HTERT RPE-1 (cell line): ENCODE measurements around the gene BTBD3.

Source experiments
- in situ Hi-C: fragments of 300-500 bp; cut with MboI; formaldehyde crosslinking; loops from 4 replicates; pipeline ENCODE4 v1.14.3; 2020; ENCODE audit warnings: low sequenced_read_pairs

The BTBD3 gene

DNA sequence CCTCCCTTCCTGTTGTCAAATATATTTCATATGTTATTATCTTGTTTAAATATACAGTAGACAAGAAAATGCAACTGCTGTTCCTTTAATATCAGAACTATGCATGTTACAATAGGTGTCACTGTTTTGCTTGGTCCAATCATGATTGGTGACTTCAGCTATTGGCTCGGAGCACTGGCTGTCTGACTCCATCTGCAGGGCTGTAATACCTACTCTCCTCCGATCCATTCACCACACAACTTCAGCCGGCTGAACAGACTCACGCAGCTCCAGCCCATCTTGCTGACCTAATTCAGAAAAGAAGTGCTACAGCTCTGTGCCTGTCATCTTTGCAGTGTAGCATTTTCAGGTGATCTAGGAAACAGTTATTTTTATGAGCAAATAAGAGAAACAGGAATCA lies at the start of gene BTBD3:
TSS of gene BTBD3 (plus strand) at position 231 of the 400 bp plus-strand sequence. CDS start 383 bp downstream, outside the sequence.
- in situ Hi-C loops = no loop called here

DNA sequence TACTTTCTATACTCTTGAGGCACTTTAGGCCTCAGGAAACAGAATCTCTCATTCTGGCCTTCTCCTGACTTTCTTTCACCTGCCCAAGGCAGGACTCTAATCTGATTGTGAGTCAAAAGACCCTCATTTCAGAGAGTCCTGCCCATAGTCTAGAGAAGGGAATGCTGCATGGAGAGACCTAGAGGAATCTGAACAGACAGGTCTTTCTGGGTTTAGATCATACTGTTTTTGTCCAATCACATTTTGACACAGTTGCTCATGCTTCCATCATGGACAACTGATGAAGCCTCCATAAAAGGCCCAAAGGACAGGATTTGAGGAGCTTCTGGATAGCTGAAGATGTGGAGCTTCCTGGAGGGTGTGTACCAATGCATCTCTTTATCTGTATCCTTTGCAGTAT lies 48.1 kb upstream of the BTBD3 start:
- in situ Hi-C loops = no loop called here

DNA sequence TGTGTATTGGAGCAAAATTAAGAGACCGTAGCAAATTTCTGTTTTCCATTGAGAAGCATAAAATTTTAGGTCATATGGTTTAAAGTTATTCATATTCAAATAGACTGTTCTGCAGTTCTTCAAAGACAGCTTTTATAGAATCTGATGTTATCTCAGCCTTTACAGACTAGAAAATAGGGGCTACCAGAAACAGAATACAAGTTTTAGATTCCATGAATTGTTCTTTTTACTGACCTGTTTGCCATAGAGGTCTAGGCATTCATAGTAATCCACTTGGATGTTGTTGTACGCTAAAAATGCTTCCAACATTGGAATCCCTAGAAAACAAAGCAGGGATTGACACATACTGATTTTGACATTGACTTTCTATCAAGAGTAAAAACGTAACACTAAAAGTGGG lies 47.3 kb upstream of the BTBD3 start:
- in situ Hi-C loops = no loop called here

DNA sequence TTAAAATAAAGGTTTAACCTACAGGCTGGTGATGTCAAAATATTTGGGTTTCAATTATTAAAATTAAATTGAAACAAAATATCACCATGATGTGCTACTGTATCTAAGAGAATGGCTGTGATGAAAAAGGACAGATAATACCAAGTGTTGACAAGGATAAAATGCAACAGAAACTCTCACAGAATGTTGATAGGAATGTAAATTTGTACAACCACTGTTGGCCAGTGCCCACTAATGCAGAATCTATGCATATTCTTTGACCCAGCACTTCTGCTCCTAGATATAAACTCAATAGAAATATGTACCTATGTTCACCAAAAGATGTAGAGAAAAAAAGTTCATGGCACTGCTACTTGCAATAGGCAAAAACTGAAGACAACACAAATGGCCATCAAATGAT lies 41.1 kb upstream of the BTBD3 start:
- in situ Hi-C loops = no loop called here

DNA sequence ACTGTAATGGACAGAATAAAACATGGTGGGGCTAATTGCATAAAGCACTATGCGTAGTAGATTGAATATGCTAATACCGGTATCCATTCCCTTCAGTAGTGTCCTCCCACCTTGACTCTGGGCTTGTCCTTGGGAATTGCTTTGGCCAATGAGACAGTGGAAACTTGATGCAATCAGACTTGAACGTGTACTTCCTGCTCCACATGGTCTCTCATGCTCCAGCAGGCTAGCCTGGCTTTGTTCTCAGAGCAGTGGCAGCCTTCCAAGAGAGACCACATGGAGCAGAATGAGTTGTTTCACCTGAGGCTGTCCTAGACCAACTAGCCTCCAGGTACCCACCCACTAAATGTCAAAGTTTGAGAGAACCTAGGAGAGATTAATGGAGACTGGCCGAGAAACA lies 37.0 kb upstream of the BTBD3 start:
- in situ Hi-C loops = no loop called here

DNA sequence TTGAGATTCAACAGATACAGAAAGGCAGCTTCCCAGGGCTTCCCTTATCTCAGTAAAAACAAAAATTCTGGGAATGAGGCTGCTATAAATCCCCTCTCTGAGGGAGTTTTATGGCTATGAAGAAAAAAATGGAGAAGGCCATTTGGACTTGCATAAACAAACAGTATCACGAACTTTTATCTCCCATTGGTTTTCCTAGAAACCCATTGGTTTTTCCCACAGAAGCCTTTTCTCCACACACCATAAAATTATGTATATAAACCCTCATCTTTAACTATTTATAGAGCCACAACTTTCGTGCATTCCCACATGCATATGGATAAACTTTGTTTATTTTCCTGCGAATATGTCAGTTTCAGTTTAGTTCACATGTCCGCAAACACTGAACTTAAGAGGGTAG lies 36.2 kb upstream of the BTBD3 start:
- in situ Hi-C loops = no loop called here

DNA sequence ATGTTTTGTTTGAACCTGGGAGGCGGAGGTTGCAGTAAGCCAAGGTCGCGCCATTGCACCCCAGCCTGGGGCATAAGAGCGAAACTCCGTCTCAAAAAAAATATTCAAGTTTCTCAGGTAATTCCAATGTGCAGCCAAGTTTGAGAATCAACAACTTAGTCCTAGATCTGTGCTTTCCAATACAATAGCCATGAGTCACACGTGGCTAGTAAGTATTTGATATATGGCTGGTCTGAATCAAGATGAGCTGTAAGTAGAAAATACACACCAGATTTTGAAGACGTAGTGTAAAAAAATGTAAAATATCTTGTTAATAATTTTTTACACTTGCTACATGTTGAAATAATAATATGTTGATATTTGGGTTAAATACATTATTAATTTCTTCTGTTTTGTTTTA lies 35.0 kb upstream of the BTBD3 start:
- in situ Hi-C loops = no loop called here

DNA sequence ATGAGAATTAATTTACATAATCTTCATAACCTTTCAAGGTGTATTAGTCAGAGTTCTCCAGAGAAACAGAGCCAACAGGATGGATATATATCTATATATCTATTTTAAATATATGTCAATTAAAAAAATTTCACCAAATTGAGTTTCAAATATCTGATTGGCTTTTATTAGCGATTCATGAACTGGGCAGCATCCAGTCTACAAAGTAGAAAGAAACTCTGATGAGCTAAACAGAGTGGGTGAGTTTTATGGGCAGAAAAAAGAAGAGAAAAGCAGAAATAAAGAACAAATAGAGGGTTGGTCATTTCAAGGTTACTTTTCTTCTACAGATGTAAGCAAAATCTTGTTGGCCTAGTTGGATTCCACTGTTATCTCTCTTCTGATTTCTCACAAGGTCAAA lies 29.0 kb upstream of the BTBD3 start:
- in situ Hi-C loops = no loop called here

DNA sequence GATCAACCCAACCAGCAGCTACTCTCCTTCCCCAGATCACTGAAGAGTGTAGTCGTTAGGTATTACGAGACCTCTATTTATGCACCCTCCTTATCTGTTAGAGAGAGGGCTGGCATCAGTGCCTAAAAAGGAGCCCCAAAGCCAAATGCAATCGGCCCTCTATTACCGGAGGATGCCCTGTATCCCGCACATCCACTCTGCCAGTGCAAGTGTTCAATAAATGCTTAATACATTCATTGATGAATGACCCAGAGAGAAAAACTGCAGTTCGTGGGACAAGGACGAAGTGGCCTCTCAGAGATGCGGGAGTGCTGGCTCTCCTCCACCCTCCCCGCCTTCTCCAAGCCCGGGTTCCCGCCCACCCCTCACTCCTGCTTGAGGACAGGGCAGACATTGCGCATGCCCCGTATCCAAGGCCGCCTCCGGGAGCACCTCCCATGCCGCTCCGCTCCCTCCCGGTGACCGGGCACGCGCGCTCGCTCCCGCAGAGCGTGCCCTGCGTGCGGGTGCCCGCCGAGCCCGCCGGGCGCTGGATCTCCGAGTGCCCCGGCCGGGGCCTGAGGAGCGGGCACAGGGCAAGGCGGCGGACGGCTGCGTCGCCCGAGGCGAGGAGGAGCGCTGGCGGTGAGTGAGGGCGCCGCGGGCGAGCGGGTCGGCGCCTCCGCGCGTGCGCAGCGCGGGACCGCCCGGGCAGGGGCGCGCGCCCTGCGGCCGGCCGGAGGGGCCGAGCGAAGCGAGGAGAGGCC lies 27.2 kb upstream of the BTBD3 start:
- in situ Hi-C loops = no loop called here

DNA sequence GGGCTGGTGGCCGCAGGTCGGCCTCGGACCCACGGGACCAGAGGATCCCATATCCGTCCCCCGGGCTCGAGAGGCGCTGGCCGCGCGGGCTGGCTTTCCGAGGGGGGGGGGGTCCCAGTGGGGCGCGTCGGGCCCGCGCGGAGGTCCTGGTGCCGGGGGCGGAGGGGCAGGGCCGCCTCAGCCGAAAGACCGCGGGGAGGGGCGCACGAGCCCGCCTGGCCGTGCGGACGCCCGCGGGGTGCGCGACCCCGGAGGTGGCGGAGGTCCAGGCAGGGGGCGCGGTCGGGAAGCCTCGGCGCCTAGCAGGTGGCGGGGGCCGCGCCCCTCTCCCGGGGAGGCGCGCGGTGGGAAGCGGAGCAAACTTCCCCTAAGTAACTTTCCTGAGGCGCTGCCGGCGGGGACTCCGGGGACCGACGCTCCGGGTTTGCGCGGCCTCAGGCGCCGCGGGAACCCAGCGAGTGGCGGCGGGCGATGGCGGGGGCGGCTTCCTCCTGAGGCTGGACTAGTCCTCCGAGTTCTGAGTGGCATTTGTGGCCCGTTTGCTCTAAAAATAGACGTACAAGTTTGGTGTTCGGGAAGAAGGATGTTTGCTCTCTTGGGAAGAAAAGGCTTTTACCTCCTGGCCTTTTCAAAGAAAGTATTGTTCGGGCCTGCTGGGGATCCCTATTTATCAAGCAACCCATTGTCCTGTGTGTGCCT lies 26.5 kb upstream of the BTBD3 start:
- in situ Hi-C loops = no loop called here

DNA sequence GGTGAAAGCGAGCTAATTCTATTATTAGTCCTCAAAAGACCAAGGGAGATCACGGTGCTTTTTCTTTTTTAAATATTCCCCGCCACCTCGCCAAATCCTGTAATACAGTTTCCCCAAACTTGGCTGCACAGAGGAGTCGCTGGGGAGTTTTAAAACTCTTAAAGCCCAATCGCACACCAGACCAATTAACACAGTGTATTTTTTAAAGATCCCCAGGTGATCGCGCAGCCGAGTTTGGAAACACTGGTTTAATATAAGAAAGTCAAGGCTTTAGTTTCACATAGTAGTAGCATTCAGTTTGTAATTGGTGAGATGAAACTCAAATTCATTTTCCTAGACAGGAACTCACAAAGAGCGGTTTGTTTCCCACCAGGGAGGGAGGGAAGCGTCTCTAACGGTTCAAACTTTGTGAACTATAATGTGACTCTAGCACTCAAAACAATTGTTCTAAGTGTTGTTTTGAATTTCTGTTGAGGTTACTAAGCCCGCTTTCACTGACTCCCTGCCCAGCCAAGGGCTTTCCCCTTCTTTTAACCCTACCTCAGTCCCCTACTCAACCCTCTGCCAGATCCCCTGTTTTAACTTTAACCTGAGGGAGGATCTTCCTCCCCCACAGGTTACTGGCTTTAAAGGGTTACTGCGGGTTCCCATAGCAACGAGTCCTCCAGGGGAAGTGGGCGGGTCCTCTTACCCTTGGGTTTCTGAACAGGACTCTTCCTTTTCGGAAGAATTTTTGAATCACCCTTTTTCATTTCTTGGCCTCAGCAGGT lies 25.7 kb upstream of the BTBD3 start:
- in situ Hi-C loops = no loop called here

DNA sequence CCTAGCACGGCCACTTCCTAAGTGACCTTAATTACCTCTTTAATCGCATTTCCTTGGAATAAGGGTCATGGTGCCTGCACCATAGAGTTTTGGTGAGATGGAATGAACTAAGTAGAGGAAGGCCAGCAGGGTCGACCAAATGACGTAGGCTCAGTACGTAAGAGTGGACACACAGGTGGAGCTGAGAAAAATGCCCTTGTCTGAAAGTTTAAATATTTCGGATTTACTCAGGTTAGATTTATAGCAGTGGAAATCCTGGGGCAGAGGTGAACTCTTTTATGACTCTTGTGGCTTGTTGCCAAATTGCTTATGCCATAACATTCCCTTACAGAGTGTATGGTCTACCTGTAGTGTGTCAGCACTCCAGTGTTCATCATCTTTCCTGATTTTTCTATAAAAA lies 23.6 kb upstream of the BTBD3 start:
- in situ Hi-C loops = no loop called here

DNA sequence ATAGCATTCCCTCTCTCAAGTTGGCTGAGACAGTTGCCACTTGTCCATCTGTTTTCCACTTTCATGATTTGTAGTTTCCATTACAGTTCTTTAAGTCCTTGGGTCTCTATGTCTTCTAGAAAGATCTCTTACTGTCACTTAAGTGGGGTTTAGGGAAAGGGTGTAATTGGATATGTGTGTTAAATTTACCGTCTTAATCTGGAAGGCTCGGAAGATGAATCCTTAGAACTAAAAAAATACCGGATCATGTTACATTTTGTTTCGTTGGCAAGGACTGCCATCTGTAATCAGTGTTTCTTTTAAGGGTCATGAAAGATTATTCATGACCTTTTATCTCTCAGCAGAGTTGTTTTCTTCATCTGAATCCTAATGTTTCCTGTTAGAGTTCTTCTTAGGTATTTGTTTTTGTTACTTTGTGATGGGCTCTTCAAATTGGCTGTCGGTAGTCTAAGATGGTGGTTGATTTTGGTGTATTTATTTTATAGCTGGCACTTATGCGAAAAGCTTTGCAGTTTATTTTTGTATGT lies 21.8 kb upstream of the BTBD3 start:
- in situ Hi-C loops = no loop called here

DNA sequence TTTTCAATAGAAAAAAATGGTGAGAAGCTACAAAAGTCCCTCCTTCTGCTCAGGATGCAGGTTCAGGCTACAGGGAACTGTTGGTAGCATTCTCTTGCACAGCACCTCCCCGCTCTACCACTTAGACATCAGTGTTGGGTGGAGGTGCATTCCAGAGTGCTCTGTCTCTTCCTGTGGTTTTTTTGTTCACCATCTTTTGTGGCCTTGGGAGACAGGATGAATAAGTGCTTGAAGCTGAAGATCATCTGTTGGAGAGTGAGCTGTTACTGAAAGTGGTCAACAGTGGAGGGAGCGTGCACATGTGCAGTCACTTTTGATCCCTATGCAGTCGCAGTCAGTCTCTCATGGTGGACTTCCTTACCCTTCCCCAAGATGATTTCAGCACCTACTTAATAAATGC lies 16.6 kb upstream of the BTBD3 start:
- in situ Hi-C loops = no loop called here

DNA sequence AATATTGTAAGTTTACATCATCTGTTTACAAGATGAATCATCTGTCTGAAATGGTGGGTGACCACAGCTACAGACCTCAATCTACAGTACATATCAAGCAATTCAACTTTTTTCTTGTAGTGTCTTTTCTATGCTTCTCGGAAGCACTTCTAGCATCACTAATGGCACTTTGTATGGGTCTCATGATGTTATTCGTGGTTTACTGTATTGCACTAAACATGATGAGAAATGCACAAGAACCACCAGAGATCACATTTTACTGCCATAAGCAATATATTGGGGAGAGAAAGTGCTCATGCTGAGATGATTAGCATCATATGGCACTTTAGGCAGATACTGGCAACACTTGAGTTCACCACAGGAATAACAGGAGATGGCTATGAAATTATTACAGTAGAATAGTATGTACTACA lies 15.4 kb upstream of the BTBD3 start:
- in situ Hi-C loops = no loop called here

DNA sequence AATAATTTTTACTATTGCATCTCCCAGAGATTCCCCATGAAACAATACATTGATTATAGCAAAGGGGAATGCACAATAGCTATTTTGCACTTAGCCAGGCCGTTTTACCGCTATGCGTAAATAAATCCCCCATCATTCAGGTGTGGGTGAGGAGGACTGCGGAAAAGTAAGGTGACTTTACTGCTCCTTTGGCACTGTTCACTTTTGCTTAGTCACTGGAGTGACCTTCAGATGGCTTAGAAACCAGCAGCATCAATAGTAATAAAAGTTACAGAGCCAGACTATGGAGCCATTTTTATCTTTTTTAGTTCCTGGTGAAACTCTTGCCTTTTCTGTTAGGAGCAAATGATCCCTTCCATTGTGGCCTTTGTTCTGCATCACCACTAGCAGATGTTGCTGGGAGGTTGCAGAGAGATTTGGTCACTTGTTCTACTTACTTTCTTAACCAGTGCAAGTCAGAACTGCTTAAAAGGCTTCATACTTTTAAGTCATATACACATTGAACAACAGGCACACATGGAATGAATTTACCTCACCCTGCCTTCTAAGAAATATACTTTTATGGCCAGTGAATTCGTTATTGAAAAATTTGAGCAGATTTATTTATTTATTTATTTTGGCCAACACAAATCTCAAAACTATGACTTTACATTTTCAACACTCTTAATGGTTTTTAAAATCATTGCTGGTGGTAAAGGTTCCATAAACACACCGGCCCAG lies 12.1 kb upstream of the BTBD3 start:
- in situ Hi-C loops = no loop called here

DNA sequence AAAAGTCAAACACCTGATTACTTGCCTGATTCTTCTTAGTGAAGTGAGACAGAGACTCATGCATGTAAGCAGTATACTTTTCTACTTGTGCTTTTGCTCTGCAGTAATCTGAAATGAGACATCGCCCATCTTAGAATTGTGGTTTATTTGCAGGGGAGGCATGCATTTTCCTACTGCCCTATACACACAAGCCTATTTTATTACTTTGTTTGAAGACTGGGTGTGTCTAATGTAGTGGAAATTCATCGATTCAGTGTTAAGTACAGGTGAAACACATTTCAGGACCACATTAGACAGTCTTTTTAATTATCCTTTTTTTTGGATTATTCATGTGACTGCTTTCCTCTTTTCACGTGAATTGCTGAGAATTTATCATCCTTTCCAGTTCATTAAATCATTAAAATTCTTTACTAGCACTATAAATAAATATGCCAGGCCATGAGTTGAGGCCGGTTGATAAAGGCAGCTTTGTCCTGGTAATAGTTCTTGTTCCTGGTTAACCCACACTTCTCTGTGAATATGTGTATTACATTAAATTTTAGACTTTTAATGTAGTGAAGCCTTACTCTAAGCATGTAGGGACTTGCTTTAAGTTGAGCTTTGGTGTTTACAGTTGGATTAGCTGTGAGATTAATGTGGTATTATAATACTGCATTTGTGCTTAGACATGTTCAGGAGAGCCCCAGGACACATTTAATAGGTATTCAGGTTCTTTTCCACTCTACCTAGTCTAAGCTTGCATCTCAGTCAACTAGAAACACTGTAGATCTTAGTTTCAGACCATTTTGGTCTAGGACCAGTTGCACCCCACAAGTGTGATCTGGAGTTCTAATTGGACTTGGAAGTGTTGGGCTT lies 10.8 kb upstream of the BTBD3 start:
- in situ Hi-C loops = no loop called here

DNA sequence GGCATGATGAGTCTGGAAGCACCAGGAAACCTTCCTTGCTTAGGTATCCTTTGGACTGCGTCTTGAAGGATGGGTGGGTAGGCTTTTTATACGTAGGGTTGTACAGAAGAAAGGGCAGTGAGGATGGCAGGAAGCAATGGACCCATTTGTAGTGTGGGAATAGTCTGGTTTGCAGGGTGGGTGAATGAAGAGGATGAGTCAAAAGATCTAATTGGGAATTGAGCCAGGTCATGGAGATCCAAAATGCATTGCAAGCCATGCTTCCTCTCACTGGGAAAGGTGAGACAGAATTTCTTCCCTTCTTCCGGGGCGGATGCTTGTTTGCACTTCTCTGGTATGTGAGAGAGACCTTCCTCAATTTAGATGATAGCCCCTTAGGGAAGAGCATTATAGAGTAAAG lies 10.1 kb upstream of the BTBD3 start:
- in situ Hi-C loops = no loop called here

DNA sequence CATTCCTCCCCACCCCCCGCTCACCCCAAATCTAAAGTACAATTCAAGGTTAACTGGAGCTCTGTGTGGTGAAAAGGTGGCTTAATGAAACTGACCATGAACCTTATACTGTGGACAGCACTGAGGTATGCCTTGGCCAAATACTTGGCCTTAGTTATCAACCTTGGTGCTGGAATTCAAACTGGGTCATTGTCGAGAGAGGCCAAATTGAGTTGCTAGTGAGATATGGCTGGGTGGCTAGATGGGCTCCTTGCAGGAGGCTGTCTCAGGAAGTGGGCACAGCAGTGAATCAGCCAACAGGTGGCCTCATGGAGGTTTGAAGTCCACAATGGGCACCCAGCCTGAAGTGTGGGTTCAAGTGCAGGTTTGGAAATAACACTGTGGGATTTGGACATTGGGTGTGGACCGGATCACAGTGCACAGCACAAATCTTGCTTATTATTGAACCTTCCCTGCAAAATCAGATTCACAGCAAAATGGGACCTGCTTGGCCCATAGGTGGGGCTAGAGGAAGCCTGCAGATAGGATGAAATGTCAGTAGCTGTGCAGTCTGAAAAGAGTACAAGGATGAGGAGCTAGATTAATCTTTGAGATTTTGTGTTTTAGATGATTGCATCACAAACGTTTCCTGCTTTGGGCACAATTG lies 5.6 kb upstream of the BTBD3 start:
- in situ Hi-C loops = no loop called here
